A673 (cell line): ENCODE measurements around the gene TMEM44. TPM values are rescaled to one million over a fixed set of nuclear protein-coding genes. Genes with fewer than 3 reads are reported as not detected.

Experiments
- BruUV-seq: library from RNA; stranded (reverse); fragments of 400-500 nt; replicated peaks from 2 replicates; lab custom pipeline; 2021; lab: Mats Ljungman, UMichigan
- CTCF ChIA-PET: fragments of 300-600 bp; sonication (Branson Sonifier 250); formaldehyde crosslinking; loops from one replicate; lab custom pipeline; 2022; ENCODE audit warnings: antibody characterized with exemption; lab: Charles Lee
- POLR2A ChIA-PET: fragments of 300-600 bp; sonication (Branson Sonifier 250); formaldehyde crosslinking; loops from one replicate; lab custom pipeline; 2022; ENCODE audit warnings: antibody characterized with exemption; ENCODE audit not compliant: low non-redundant PET; lab: Charles Lee
- DNase-seq: peaks from one replicate; pipeline ENCODE4 v3.0.0-alpha.2; 2015; ENCODE audit warnings: low spot score
- H3K27ac ChIP-seq: fragments of 200-600 bp; sonication (generic); 2 replicates; pipeline ENCODE4 v1.5.1; 2016; ENCODE audit warnings: mixed run types, low read depth, mild to moderate bottlenecking, mixed read lengths, antibody characterized with exemption, low read length; ENCODE audit not compliant: poor library complexity, severe bottlenecking
- H3K27me3 ChIP-seq: fragments of 200-600 bp; sonication (generic); replicated peaks from 2 replicates; pipeline ENCODE4 v1.6.1; 2017; ENCODE audit warnings: mixed run types, low read depth, mild to moderate bottlenecking, mixed read lengths, antibody characterized with exemption, low read length; ENCODE audit not compliant: insufficient read depth, poor library complexity
- H3K36me3 ChIP-seq: fragments of 200-600 bp; sonication (generic); 2 replicates; pipeline ENCODE4 v1.6.1; 2016; ENCODE audit warnings: mixed run types, mild to moderate bottlenecking, mixed read lengths, antibody characterized with exemption, low read length; ENCODE audit not compliant: insufficient read depth, poor library complexity, severe bottlenecking
- H3K4me1 ChIP-seq: fragments of 200-600 bp; sonication (generic); 2 replicates; pipeline ENCODE4 v1.6.1; 2017; ENCODE audit warnings: mixed run types, mild to moderate bottlenecking, mixed read lengths, antibody characterized with exemption, low read length; ENCODE audit not compliant: insufficient read depth, poor library complexity, severe bottlenecking
- H3K4me3 ChIP-seq: fragments of 200-600 bp; sonication (generic); 2 replicates; pipeline ENCODE4 v1.5.1; 2016; ENCODE audit warnings: low read depth, mixed run types, mild to moderate bottlenecking, mixed read lengths, low read length; ENCODE audit not compliant: poor library complexity, severe bottlenecking
- H3K9me3 ChIP-seq: fragments of 200-600 bp; sonication (generic); 2 replicates; pipeline ENCODE4 v1.6.1; 2016; ENCODE audit warnings: mixed run types, low read depth, mild to moderate bottlenecking, mixed read lengths, antibody characterized with exemption, low read length; ENCODE audit not compliant: poor library complexity, severe bottlenecking
- EZH2 ChIP-seq: fragments of 200-600 bp; sonication (generic); IDR thresholded peaks from 2 replicates; pipeline ENCODE4 v1.6.1; 2017; ENCODE audit warnings: borderline replicate concordance, low read depth, mild to moderate bottlenecking, mixed read lengths, antibody characterized with exemption, low read length; ENCODE audit not compliant: poor library complexity, severe bottlenecking
- intact Hi-C: fragments of 100-400 bp; cut with micrococcal nuclease; formaldehyde crosslinking; loops from one replicate; pipeline ENCODE4 v1.10.0; 2022; ENCODE audit not compliant: unreplicated experiment
- total RNA-seq: library from RNA; stranded (reverse); gene quantifications from 2 replicates; pipeline ENCODE4 v1.2.3, GENCODE V29; 2021
- TF ChIP-seq, protein P1 (sequence below): fragments of 300-800, 200-600 bp; sonication (generic); conservative IDR thresholded peaks from 2 replicates; pipeline ENCODE4 v1.5.1; 2017; ENCODE audit warnings: low read depth, mild to moderate bottlenecking, antibody characterized with exemption, low read length, moderate library complexity, mixed read lengths

TMEM44 gene
- total RNA-seq, 1 experiment from 2014 or later: 20.9 TPM

GRCh38 chr3:194543550-194543949 is 89.7 kb downstream of the TMEM44 start:
- Histone ChIP-seq H3K27ac (no peak overlapping the region), H3K4me3 (no peak overlapping the region), H3K9me3 (peaks cover 7% of the 10 kb centered on the region), H3K36me3 (no peaks in the 10 kb centered on the region), H3K4me1 (no peaks in the 10 kb centered on the region), H3K27me3 (no peaks in the 10 kb centered on the region)
- intact Hi-C loops: no loop called here
- POLR2A ChIA-PET: no interaction called here
- DNase-seq: no peak
- CTCF ChIA-PET: no interaction called here
- TF ChIP-seq EZH2: no peak
- TF ChIP-seq, protein P1, sequence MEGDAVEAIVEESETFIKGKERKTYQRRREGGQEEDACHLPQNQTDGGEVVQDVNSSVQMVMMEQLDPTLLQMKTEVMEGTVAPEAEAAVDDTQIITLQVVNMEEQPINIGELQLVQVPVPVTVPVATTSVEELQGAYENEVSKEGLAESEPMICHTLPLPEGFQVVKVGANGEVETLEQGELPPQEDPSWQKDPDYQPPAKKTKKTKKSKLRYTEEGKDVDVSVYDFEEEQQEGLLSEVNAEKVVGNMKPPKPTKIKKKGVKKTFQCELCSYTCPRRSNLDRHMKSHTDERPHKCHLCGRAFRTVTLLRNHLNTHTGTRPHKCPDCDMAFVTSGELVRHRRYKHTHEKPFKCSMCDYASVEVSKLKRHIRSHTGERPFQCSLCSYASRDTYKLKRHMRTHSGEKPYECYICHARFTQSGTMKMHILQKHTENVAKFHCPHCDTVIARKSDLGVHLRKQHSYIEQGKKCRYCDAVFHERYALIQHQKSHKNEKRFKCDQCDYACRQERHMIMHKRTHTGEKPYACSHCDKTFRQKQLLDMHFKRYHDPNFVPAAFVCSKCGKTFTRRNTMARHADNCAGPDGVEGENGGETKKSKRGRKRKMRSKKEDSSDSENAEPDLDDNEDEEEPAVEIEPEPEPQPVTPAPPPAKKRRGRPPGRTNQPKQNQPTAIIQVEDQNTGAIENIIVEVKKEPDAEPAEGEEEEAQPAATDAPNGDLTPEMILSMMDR: no peak
- no TSS peak for BruUV-seq

GRCh38 chr3:194541483-194541882 is 91.7 kb downstream of the TMEM44 start:
- Histone ChIP-seq H3K27me3 (no peaks in the 10 kb centered on the region), H3K4me3 (no peak overlapping the region), H3K27ac (no peak overlapping the region), H3K9me3 (no peaks in the 10 kb centered on the region), H3K36me3 (no peaks in the 10 kb centered on the region), H3K4me1 (peaks cover 15% of the 10 kb centered on the region)
- intact Hi-C loops: no loop called here
- no TSS peak for BruUV-seq
- ChIA-PET POLR2A (no interaction called here), CTCF (no interaction called here)
- TF ChIP-seq, protein P1: no peak
- TF ChIP-seq EZH2: no peak
- no peak for DNase-seq

GRCh38 chr3:194540274-194540905 is 92.8 kb downstream of the TMEM44 start:
- BruUV-seq: no TSS peak
- no peaks in the 10 kb centered on the region for H3K27me3 ChIP-seq
- no peaks in the 10 kb centered on the region for H3K36me3 ChIP-seq
- no peak overlapping the region for H3K4me3 ChIP-seq
- H3K27ac ChIP-seq: no peak overlapping the region
- CTCF ChIA-PET: no interaction called here
- no peaks in the 10 kb centered on the region for H3K9me3 ChIP-seq
- POLR2A ChIA-PET: no interaction called here
- intact Hi-C loops: no loop called here
- DNase-seq: no peak
- H3K4me1 ChIP-seq: peaks cover 15% of the 10 kb centered on the region
- no peak for TF ChIP-seq EZH2
- TF ChIP-seq, protein P1: no peak
